Erythroblast (primary cell): ENCODE results near the gene TRIM67.

ENCODE experiments used
- GATA1 ChIP-seq: IDR thresholded peaks from 2 replicates; pipeline ENCODE4 v1.6.1; 2011; ENCODE audit warnings: low read depth, mild to moderate bottlenecking, control low read depth, low read length, moderate library complexity
- POLR2A ChIP-seq: IDR thresholded peaks from 2 replicates; pipeline ENCODE4 v1.6.1; 2011; ENCODE audit warnings: mild to moderate bottlenecking, low read length

- TF ChIP-seq POLR2A (no peak), GATA1 (no peak)
These were observed 25.7 kb downstream of the TRIM67 start for GRCh38 chr1:231187571-231187970.
